ENCODE measurements around the gene LRP5. TPM values are rescaled to one million over a fixed set of nuclear protein-coding genes. Genes with fewer than 3 reads are reported as not detected.

The LRP5 gene
- total and polyA plus RNA-seq, 12 donors, result 10.7 to 277 (median 75.8) TPM

DNA sequence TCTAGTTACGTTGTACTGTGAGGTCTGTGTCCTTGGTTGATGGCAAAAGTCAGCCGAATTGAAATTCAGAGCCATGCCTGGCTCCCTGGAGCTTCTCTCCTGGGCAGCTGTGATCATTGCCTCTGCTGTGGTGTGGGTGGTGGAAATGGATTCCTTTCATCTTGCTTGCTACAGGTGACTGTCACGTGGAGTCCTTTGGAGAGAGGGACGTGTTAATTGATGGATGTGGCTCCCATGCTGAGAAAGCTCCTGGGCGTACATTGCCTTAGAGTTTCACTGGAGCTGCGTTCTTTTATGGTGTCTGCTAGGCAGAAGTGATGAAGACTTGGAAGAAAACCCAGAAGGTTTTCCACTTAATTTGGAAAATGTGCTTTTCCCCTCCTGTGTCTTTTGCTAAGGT lies 106.3 kb downstream of the LRP5 start:
- intact Hi-C loops (cut with DNase I), result no loop called here
- Histone ChIP-seq H3K9me3 (replicated peaks in 1 of 3) (no peaks in the 10 kb centered on the region), H3K4me3 (no peak overlapping the region), H3K4me1 (replicated peaks in 1 of 2) (no peaks in the 10 kb centered on the region), H3K27me3 (no peaks in the 10 kb centered on the region), H3K36me3 (replicated peaks in 1 of 2) (peaks cover 0 to 39% of the 10 kb centered on the region in 2 donors), H3K27ac (no peak overlapping the region)
- no peak for DNase-seq
- WGBS, 4 donors, result 74 to 89% (median 81%) methylated on average over 6 of the region's 6 CpGs
- TF ChIP-seq CTCF (IDR thresholded peaks at IDR 0.05), result no peak
- no peak for TF ChIP-seq POLR2A (IDR thresholded peaks at IDR 0.05)

GRCh38 chr11:68420171-68420570 lies 107.8 kb downstream of the LRP5 start:
- H3K27ac ChIP-seq, result no peak overlapping the region
- TF ChIP-seq POLR2A (IDR thresholded peaks at IDR 0.05), result no peak
- no peak for TF ChIP-seq CTCF (IDR thresholded peaks at IDR 0.05)
- intact Hi-C loops (cut with DNase I), result no loop called here
- H3K4me1 ChIP-seq (replicated peaks in 1 of 2), result no peaks in the 10 kb centered on the region
- no peak for DNase-seq
- H3K36me3 ChIP-seq (replicated peaks in 1 of 2), result peaks cover 0 to 40% of the 10 kb centered on the region in 2 donors
- no peaks in the 10 kb centered on the region for H3K9me3 ChIP-seq (replicated peaks in 1 of 3)
- H3K27me3 ChIP-seq, result no peaks in the 10 kb centered on the region
- H3K4me3 ChIP-seq, result no peak overlapping the region
- WGBS, 4 donors, result 96 to 99% (median 97%) methylated on average over 7 of the region's 7 CpGs

- DNase-seq, result no peak
- no peak overlapping the region for H3K27ac ChIP-seq
- intact Hi-C loops (cut with DNase I), result no loop called here
- WGBS, 4 donors, result 92 to 95% (median 93%) methylated on average over 7 to 21 of the region's 21 CpGs
- no peaks in the 10 kb centered on the region for H3K27me3 ChIP-seq
- H3K36me3 ChIP-seq (replicated peaks in 1 of 2), result peaks cover 0 to 47% of the 10 kb centered on the region in 2 donors
- no peak overlapping the region for H3K4me3 ChIP-seq
- H3K4me1 ChIP-seq (replicated peaks in 1 of 2), result no peaks in the 10 kb centered on the region
- no peaks in the 10 kb centered on the region for H3K9me3 ChIP-seq (replicated peaks in 1 of 3)
- no peak for TF ChIP-seq POLR2A (IDR thresholded peaks at IDR 0.05)
- no peak for TF ChIP-seq CTCF (IDR thresholded peaks at IDR 0.05)
Measured at GRCh38 chr11:68423481-68423880, 111.1 kb downstream of the LRP5 start.

- no peak overlapping the region for H3K4me3 ChIP-seq
- peaks cover 0 to 48% of the 10 kb centered on the region in 2 donors for H3K36me3 ChIP-seq (replicated peaks in 1 of 2)
- H3K27me3 ChIP-seq, result no peaks in the 10 kb centered on the region
- no peaks in the 10 kb centered on the region for H3K4me1 ChIP-seq (replicated peaks in 1 of 2)
- H3K9me3 ChIP-seq (replicated peaks in 1 of 3), result no peaks in the 10 kb centered on the region
- intact Hi-C loops (cut with DNase I), result no loop called here
- no peak for DNase-seq
- TF ChIP-seq CTCF (IDR thresholded peaks at IDR 0.05) (no peak), POLR2A (IDR thresholded peaks at IDR 0.05) (no peak)
- no peak overlapping the region for H3K27ac ChIP-seq
- WGBS, 4 donors, result 86 to 96% (median 91%) methylated on average over 12 to 19 of the region's 19 CpGs
Measured at GRCh38 chr11:68424101-68424632, 111.8 kb downstream of the LRP5 start.

Data from adrenal gland (tissue), 12 donors.